Endothelial cell of umbilical vein (primary cell): ENCODE data around the gene SLMAP. TPM values are rescaled to one million over a fixed set of nuclear protein-coding genes. Genes with fewer than 3 reads are reported as not detected.

Experiments used
- BruUV-seq: library from RNA; stranded (reverse); fragments of 400-500 nt; replicated peaks from 2 replicates; lab custom pipeline; 2021; lab: Mats Ljungman, UMichigan
- CTCF ChIA-PET: fragments of 300-600, 350-600 bp; sonication (Branson Sonifier 250); formaldehyde crosslinking; loops from one replicate; lab custom pipeline; 2021; ENCODE audit warnings: antibody characterized with exemption, inconsistent platforms; lab: Charles Lee
- POLR2A ChIA-PET: fragments of 300-600, 350-600 bp; sonication (Branson Sonifier 250); formaldehyde crosslinking; loops from one replicate; lab custom pipeline; 2021; ENCODE audit warnings: antibody characterized with exemption, inconsistent platforms; lab: Charles Lee
- DNase-seq: peaks from one replicate; pipeline ENCODE4 v3.0.0-alpha.2; 2011; ENCODE audit warnings: low read depth, low spot score
- FAIRE-seq: peaks from 2 replicates; lab custom pipeline; 2011; peaks lifted over from hg19 to GRCh38; lab: Jason Lieb, UNC
- H2AFZ ChIP-seq: 2 replicates; pipeline ENCODE4 v1.6.0; 2012; ENCODE audit warnings: low read depth, low read length, control low read depth, inconsistent platforms
- H3K27ac ChIP-seq: 2 replicates; pipeline ENCODE4 v1.5.1; 2011; ENCODE audit warnings: low read depth, mild to moderate bottlenecking, control low read depth, low read length, moderate library complexity; ENCODE audit not compliant: insufficient read depth
- H3K27me3 ChIP-seq, 2 experiments: 2 replicates each; pipeline versions ENCODE4 v1.6.0 to v1.6.1; 2011; ENCODE audit warnings: low read length in 2 of 2, mixed read lengths in 1 of 2; ENCODE audit not compliant: control insufficient read depth in 2 of 2, insufficient read depth in 2 of 2
- H3K36me3 ChIP-seq, 2 experiments: 2 replicates in 1 of 2; 3 replicates in 1 of 2; pipeline ENCODE4 v1.5.1; 2011; ENCODE audit warnings: low read length in 2 of 2, mild to moderate bottlenecking in 1 of 2, moderate library complexity in 1 of 2; ENCODE audit not compliant: control insufficient read depth in 2 of 2, insufficient read depth in 2 of 2; ENCODE audit errors: extremely low read depth in 1 of 2
- H3K4me1 ChIP-seq: 3 replicates; pipeline ENCODE4 v1.5.1; 2011; ENCODE audit warnings: mild to moderate bottlenecking, low read length; ENCODE audit not compliant: control insufficient read depth, insufficient read depth; ENCODE audit errors: extremely low read depth
- H3K4me2 ChIP-seq: 2 replicates; pipeline ENCODE4 v1.6.1; 2011; ENCODE audit warnings: low read length, control low read depth, mixed read lengths; ENCODE audit not compliant: insufficient read depth
- H3K4me3 ChIP-seq, 3 experiments: fragments of 200-600 bp in 1 of 3; sonication (generic), shearing (Covaris generic) in 1 of 3; replicated peaks in 1 of 3; 2 replicates each; pipeline ENCODE4 v1.5.1; 2011 to 2016; ENCODE audit warnings: control low read depth in 3 of 3, low read length in 3 of 3, mild to moderate bottlenecking in 2 of 3, inconsistent platforms in 1 of 3, low read depth in 1 of 3, moderate library complexity in 1 of 3; ENCODE audit not compliant: insufficient read depth in 1 of 3
- H3K79me2 ChIP-seq: 2 replicates; pipeline ENCODE4 v1.6.0; 2012; ENCODE audit warnings: low read length, inconsistent platforms; ENCODE audit not compliant: control insufficient read depth, insufficient read depth
- H3K9ac ChIP-seq: replicated peaks from 2 replicates; pipeline ENCODE3; 2011; ENCODE audit warnings: low read length, control low read depth; ENCODE audit not compliant: insufficient read depth; ENCODE audit errors: extremely low read depth
- H3K9me1 ChIP-seq: replicated peaks from 3 replicates; pipeline ENCODE4 v1.6.0; 2011; ENCODE audit warnings: mild to moderate bottlenecking, low read length; ENCODE audit not compliant: control insufficient read depth, insufficient read depth; ENCODE audit errors: extremely low read depth
- H3K9me3 ChIP-seq: replicated peaks from 2 replicates; pipeline ENCODE4 v1.5.1; 2012; ENCODE audit warnings: low read length, inconsistent platforms; ENCODE audit not compliant: control insufficient read depth, insufficient read depth
- H4K20me1 ChIP-seq: replicated peaks from 2 replicates; pipeline ENCODE3; 2011; ENCODE audit warnings: mild to moderate bottlenecking, low read length; ENCODE audit not compliant: control insufficient read depth, insufficient read depth; ENCODE audit errors: extremely low read depth
- EZH2 ChIP-seq: IDR thresholded peaks from 2 replicates; pipeline ENCODE4 v1.6.1; 2012; ENCODE audit warnings: borderline replicate concordance, low read depth, mild to moderate bottlenecking, moderate library complexity, low read length, inconsistent platforms; ENCODE audit not compliant: severe bottlenecking
- FOS ChIP-seq: IDR thresholded peaks from 2 replicates; pipeline ENCODE4 v1.6.1; 2011; ENCODE audit warnings: mild to moderate bottlenecking, low read length, moderate library complexity, borderline replicate concordance; ENCODE audit not compliant: insufficient read depth
- GATA2 ChIP-seq: IDR thresholded peaks from 2 replicates; pipeline ENCODE4 v1.7.0; 2011; ENCODE audit warnings: low read depth, mild to moderate bottlenecking, moderate library complexity, mixed read lengths, low read length; ENCODE audit not compliant: insufficient read length, insufficient read depth
- MYC ChIP-seq: IDR thresholded peaks from one replicate; pipeline ENCODE4 v1.6.1; 2011; ENCODE audit warnings: mild to moderate bottlenecking, low read depth, low read length
- POLR2A ChIP-seq: IDR thresholded peaks from 2 replicates; pipeline ENCODE4 v1.6.1; 2012; ENCODE audit warnings: low read depth, mild to moderate bottlenecking, control low read depth, low read length
- POLR2AphosphoS5 ChIP-seq: IDR thresholded peaks from 2 replicates; pipeline ENCODE4 v1.6.1; 2012; ENCODE audit warnings: low read depth, mild to moderate bottlenecking, control low read depth, low read length, moderate library complexity; ENCODE audit not compliant: insufficient read depth
- dilution Hi-C: fragments of 300-500 bp; cut with MboI; formaldehyde crosslinking; loops from one replicate; pipeline ENCODE4 v1.15.0; 2019; ENCODE audit warnings: low sequenced_read_pairs; ENCODE audit not compliant: extremely low pct_ligation_motif_present
- intact Hi-C: fragments of 100-400 bp; cut with micrococcal nuclease; formaldehyde crosslinking; loops from one replicate; pipeline ENCODE4 v1.10.0; 2022
- polyA plus RNA-seq, 4 experiments: library from polyadenylated mRNA; depleted of rRNA in 3 of 4; stranded (reverse) in 3 of 4; unstranded in 1 of 4; fragments of >200 nt; gene quantifications; 2 replicates each; pipeline versions ENCODE4 v1.2.1 to v1.2.3, GENCODE V29; 2011 to 2012; ENCODE audit warnings: missing spikeins in 1 of 4
- total RNA-seq: library from RNA; stranded (reverse); gene quantifications from 2 replicates; pipeline ENCODE4 v1.2.3, GENCODE V29; 2021

SLMAP gene
- total and polyA plus RNA-seq, 2 donors (not counting 3 experiments of a cell fraction or from before 2014, with no cell fraction given) = 9.8 to 54.7 TPM

DNA sequence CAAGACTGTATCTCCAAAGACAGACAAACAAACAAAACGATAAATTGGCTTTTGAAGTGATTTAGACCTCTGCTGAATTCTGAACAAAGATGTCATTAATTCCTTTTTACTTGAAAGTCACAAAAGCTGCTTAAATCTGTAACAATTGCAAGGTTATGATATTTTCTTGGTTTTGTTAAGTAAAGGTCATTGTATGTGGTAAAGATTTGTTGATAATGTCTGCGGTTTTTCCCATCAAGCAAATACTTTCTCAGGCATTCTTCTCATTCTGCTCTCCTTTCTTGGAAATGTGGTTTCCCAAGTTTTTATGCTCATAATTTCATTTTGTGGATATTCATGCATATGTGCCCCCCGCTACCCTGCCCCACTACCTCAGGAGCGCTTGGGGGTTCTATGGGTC lies 116.5 kb downstream of the SLMAP start:
- no peak overlapping the region for H2AFZ ChIP-seq
- H3K4me3 ChIP-seq = no peak overlapping the region
- H3K9me1 ChIP-seq = no peaks in the 10 kb centered on the region
- BruUV-seq = no TSS peak
- H3K9ac ChIP-seq = no peak overlapping the region
- H3K36me3 ChIP-seq = no peaks in the 10 kb centered on the region
- H4K20me1 ChIP-seq = no peaks in the 10 kb centered on the region
- ChIA-PET POLR2A (no interaction called here), CTCF (no interaction called here)
- DNase-seq (no peak), FAIRE-seq (no peak)
- dilution Hi-C loops (no loop called here), intact Hi-C loops (no loop called here)
- no peaks in the 10 kb centered on the region for H3K9me3 ChIP-seq
- H3K4me1 ChIP-seq = no peaks in the 10 kb centered on the region
- TF ChIP-seq POLR2AphosphoS5 (no peak), FOS (no peak), EZH2 (no peak)
- H3K27me3 ChIP-seq = no peaks in the 10 kb centered on the region
- no peaks in the 10 kb centered on the region for H3K79me2 ChIP-seq
- H3K27ac ChIP-seq = no peak overlapping the region
- no peak overlapping the region for H3K4me2 ChIP-seq

DNA sequence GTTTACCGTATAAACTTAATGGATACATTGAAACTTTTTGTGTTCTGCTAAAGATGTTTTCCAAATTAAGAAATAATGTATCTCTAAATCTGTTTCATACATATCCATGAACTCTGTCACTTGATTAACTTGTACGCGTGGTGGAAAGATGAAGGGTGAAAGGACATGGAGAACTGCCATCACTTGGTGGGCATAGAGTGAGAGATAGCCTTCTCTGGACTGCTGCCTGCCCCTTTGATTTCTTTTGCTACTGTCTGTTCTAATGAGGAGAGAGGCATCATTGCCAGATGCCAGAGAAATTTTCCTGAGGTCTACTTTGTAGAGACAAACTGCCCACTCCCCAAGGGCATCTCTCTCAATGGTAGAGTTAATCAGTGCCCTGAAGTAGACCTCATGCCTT lies 120.5 kb downstream of the SLMAP start:
- Histone ChIP-seq H3K27ac (no peak overlapping the region), H2AFZ (no peak overlapping the region), H3K36me3 (no peaks in the 10 kb centered on the region), H3K9me1 (no peaks in the 10 kb centered on the region), H3K27me3 (no peaks in the 10 kb centered on the region), H3K4me2 (no peak overlapping the region), H3K4me3 (no peak overlapping the region), H4K20me1 (no peaks in the 10 kb centered on the region), H3K4me1 (no peaks in the 10 kb centered on the region), H3K9me3 (no peaks in the 10 kb centered on the region), H3K9ac (no peak overlapping the region), H3K79me2 (no peaks in the 10 kb centered on the region)
- dilution Hi-C loops (no loop called here), intact Hi-C loops (no loop called here)
- CTCF ChIA-PET = interaction anchor here (0.6 to 0.7 kb wide), 2 partner anchors 12 to 60 kb away, joined by 3 read pairs; no protein-coding TSS in a partner anchor
- no TSS peak for BruUV-seq
- no peak for TF ChIP-seq GATA2
- no peak for TF ChIP-seq POLR2A
- TF ChIP-seq MYC = no peak
- no peak for DNase-seq
- no peak for FAIRE-seq
- POLR2A ChIA-PET = no interaction called here
